ENCODE data around the gene CASP9. TPM values are rescaled to one million over a fixed set of nuclear protein-coding genes. Genes with fewer than 3 reads are reported as not detected.

Gene CASP9
- total RNA-seq, 1 donor from 2014 or later = 22.1 TPM

DNA sequence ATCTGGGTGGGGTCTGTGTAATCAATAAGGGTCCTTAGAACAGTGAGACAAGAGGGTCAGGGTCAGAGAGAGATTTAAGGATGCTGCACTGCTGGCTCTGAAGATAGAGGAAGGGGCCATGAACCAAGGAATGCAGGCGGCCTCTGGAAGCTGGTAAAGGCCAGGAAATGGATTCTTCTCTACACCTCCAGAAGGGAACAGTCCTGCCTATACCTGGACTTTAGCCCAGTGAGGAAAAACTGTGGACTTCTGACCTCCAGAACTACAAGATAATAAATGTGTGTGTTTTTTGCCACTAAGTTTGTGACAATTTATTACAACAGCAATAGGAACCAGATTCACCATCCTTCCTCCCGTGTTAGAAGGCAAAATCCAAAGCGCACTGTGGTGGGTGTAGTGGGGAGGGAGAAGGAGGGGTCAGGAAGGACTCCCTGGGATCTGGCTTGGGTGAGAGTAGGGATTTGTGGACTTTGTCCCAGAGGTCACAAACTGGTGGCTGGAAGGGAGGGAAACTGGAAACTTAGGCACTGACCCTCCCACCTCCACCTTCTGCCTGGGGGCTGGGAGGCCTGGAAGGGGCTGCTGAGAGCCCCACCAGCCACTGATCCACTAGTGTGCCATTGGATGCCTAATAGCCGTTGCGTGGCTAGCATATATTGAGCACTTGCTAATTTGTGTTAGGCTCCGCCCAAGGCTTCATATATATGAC, 72.8 kb downstream of the CASP9 start:
- no peak overlapping the region for H3K27ac ChIP-seq
- TF ChIP-seq, protein P1, sequence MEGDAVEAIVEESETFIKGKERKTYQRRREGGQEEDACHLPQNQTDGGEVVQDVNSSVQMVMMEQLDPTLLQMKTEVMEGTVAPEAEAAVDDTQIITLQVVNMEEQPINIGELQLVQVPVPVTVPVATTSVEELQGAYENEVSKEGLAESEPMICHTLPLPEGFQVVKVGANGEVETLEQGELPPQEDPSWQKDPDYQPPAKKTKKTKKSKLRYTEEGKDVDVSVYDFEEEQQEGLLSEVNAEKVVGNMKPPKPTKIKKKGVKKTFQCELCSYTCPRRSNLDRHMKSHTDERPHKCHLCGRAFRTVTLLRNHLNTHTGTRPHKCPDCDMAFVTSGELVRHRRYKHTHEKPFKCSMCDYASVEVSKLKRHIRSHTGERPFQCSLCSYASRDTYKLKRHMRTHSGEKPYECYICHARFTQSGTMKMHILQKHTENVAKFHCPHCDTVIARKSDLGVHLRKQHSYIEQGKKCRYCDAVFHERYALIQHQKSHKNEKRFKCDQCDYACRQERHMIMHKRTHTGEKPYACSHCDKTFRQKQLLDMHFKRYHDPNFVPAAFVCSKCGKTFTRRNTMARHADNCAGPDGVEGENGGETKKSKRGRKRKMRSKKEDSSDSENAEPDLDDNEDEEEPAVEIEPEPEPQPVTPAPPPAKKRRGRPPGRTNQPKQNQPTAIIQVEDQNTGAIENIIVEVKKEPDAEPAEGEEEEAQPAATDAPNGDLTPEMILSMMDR (IDR thresholded peaks at IDR 0.05) = no peak
- TF ChIP-seq POLR2A (IDR thresholded peaks at IDR 0.05) = no peak
- no peak for TF ChIP-seq POLR2AphosphoS5 (IDR thresholded peaks at IDR 0.05; ENCODE audit: insufficient read depth in 1 of 2, low read depth in 1 of 2)
- H3K4me1 ChIP-seq = no peaks in the 10 kb centered on the region
- DNase-seq (ENCODE audit: extremely low spot score in 2 of 2) = no peak
- intact Hi-C loops (cut with DNase I) = no loop called here
- H3K9me3 ChIP-seq = no peaks in the 10 kb centered on the region
- no peak overlapping the region for H3K4me3 ChIP-seq
- no peaks in the 10 kb centered on the region for H3K27me3 ChIP-seq
- no peaks in the 10 kb centered on the region for H3K36me3 ChIP-seq

DNA sequence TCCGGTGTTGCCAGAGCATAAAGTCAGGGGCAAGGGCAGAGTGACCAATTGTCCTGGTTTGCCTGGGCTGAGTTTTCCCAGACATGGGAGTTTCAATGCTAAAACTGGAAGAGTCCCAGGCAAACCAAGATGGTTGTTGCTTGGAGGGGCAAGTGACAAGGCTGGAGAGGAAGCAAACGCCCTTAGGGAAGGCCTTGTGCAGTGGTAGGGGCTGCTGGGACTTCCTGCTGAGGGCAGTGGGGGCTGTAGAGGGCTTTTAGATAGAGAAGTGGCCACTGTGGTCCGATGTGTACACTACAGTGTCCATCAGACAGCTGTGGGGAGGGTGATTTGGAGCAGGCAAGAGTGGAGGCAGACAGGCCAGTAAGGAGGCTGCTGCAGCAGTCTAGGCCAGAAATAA, 74.4 kb downstream of the CASP9 start:
- Histone ChIP-seq H3K4me3 (no peak overlapping the region), H3K27ac (no peak overlapping the region), H3K4me1 (no peaks in the 10 kb centered on the region), H3K9me3 (no peaks in the 10 kb centered on the region), H3K36me3 (no peaks in the 10 kb centered on the region), H3K27me3 (no peaks in the 10 kb centered on the region)
- intact Hi-C loops (cut with DNase I) = no loop called here
- no peak for DNase-seq (ENCODE audit: extremely low spot score in 2 of 2)
- TF ChIP-seq POLR2AphosphoS5 (IDR thresholded peaks at IDR 0.05; ENCODE audit: insufficient read depth in 1 of 2, low read depth in 1 of 2) = no peak
- TF ChIP-seq, protein P1 (IDR thresholded peaks at IDR 0.05) = no peak
- no peak for TF ChIP-seq POLR2A (IDR thresholded peaks at IDR 0.05)

DNA sequence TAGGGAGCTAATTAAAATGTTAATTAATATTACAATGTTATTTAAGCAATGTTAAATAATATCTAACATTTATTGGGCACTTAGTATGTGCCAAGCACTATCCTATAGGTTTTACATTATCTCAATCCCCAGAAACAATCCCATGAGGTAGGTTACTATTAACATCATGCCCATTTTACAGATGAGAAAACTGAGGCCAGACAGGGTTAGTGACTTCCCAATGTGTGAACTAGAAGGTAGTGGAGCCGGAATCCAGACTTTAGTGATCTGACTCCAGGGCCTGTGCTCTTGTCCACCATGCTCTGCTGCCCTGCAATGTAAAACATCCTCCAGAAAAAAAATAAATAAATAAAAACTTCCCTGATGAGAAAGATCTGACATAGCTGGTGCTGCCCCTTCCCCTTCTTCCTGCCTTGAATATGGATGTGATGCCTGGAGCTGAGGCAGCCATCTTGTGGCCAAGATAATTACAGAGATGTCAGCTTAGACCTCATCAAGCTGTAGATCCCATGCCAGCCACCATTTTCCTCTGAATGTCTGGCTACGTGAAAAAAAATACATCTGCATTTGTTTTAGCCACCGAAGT, 75.0 kb downstream of the CASP9 start:
- Histone ChIP-seq H3K9me3 (no peaks in the 10 kb centered on the region), H3K27me3 (no peaks in the 10 kb centered on the region), H3K27ac (no peak overlapping the region), H3K4me1 (no peaks in the 10 kb centered on the region), H3K36me3 (no peaks in the 10 kb centered on the region), H3K4me3 (no peak overlapping the region)
- DNase-seq (ENCODE audit: extremely low spot score in 2 of 2) = no peak
- TF ChIP-seq POLR2AphosphoS5 (IDR thresholded peaks at IDR 0.05; ENCODE audit: insufficient read depth in 1 of 2, low read depth in 1 of 2) (no peak), POLR2A (IDR thresholded peaks at IDR 0.05) (no peak)
- TF ChIP-seq, protein P1 (IDR thresholded peaks at IDR 0.05) = no peak
- intact Hi-C loops (cut with DNase I) = no loop called here

DNA sequence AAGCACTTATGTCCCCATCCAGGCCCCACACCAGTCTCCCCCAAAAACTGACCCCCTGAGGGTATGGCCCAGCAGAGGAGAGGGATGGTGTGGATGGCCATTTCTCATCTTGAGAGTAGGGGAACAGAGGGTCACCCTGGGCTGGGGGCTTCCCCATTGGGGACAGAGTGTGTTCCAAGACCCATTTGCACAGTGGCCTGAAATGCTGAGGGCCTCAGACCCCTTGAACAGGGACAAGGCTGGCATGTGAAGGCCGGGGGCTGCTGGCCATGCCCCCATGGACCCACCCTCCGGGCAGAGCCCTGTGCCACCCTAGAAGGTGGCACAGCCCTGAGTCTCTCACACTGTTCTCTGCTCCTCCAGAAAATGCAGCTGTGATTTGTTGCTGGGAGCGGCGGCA, 77.8 kb downstream of the CASP9 start:
- no peak for DNase-seq (ENCODE audit: extremely low spot score in 2 of 2)
- H3K27ac ChIP-seq = no peak overlapping the region
- intact Hi-C loops (cut with DNase I) = no loop called here

More for the DNA sequence above, 77.8 kb downstream of the CASP9 start:
- Histone ChIP-seq H3K27me3 (no peaks in the 10 kb centered on the region), H3K36me3 (no peaks in the 10 kb centered on the region), H3K4me3 (no peak overlapping the region), H3K4me1 (no peaks in the 10 kb centered on the region), H3K9me3 (no peaks in the 10 kb centered on the region)
- TF ChIP-seq POLR2A (IDR thresholded peaks at IDR 0.05) = no peak
- TF ChIP-seq, protein P1 (IDR thresholded peaks at IDR 0.05) = no peak
- TF ChIP-seq POLR2AphosphoS5 (IDR thresholded peaks at IDR 0.05; ENCODE audit: insufficient read depth in 1 of 2, low read depth in 1 of 2) = no peak

All from vagina (tissue), 2 donors.